ENCODE data around the gene BAZ1A.
"Not testable (repeated sequence)": the region's sequence is repeated elsewhere in the genome, so short reads cannot be mapped to it uniquely, and the experiment has no call there.

BAZ1A gene

GRCh38 chr14:34780646-34781045, 94.5 kb downstream of the BAZ1A start:
- no peak for DNase-seq

DNA sequence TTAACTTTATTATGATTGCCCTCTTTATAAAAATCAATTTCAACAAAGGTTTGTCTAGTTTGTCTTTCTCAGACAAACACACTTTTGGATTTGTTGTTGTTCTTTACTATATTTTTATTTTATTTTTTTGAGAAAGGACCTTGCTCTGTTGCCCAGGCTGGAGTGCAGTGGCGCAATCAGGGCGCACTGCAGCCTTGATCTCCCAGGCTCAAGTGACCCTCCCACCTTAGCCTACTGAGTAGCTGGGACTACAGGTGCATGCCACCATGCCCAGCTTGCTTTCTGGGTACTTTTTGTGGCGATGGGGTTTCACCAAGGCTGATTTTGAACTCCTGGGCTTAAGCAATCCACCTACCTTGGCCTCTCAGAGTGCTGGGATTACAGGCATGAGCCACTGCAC, 96.4 kb downstream of the BAZ1A start:
- no peak for DNase-seq

- DNase-seq = no peak
Measured at GRCh38 chr14:34776611-34777010, 98.5 kb downstream of the BAZ1A start.

- DNase-seq = no peak
Measured at GRCh38 chr14:34775922-34776321, 99.2 kb downstream of the BAZ1A start.

DNA sequence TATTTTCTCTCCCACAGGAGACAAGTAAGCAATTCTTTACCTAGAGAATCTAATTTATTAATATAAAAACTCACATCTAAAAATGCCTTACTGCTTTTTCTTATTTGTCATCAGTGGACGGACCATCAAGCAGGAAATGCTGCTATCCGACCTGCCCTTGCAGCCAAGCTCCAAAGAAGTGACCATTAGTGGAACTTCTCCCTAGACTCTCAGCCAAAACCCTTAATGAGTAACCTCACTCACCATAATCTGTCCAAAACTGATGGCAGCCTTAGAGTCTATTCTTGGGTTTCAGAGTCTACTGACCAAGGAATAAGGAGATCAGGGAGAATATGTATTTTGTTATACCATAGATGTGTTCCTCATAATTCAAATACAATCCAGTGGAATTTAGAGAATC, 99.8 kb downstream of the BAZ1A start:
- no peak for DNase-seq

DNA sequence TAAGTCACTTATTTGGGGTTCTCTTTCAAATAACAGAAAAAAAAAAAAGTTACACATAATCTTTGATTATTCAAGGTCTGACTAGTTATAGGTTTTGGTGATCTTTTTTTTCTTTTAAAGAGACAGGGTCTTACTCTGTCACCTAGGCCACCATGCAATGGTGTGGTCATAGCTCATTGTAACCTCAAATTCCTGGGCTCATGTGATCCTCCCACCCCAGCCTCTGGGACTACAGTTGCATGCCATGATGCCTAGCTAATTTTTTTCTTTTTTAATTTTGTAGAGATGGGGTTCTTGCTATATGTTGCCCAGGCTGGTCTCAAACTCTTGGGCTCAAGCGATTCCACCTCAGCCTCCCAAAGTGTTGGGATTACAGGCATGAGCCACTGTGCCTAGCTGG, 104.3 kb downstream of the BAZ1A start:
- no peak for DNase-seq

GRCh38 chr14:34766606-34767005, 108.6 kb downstream of the BAZ1A start:
- no peak for DNase-seq

GRCh38 chr14:34766060-34766459, 109.1 kb downstream of the BAZ1A start:
- DNase-seq = no peak

GRCh38 chr14:34755215-34755614, 119.9 kb downstream of the BAZ1A start:
- DNase-seq = no peak

GRCh38 chr14:34754687-34755086, 120.5 kb downstream of the BAZ1A start:
- DNase-seq = no peak

- DNase-seq = no peak
Measured at GRCh38 chr14:34750670-34751069, 124.5 kb downstream of the BAZ1A start.

GRCh38 chr14:34750233-34750632, 124.9 kb downstream of the BAZ1A start:
- DNase-seq = no peak

DNA sequence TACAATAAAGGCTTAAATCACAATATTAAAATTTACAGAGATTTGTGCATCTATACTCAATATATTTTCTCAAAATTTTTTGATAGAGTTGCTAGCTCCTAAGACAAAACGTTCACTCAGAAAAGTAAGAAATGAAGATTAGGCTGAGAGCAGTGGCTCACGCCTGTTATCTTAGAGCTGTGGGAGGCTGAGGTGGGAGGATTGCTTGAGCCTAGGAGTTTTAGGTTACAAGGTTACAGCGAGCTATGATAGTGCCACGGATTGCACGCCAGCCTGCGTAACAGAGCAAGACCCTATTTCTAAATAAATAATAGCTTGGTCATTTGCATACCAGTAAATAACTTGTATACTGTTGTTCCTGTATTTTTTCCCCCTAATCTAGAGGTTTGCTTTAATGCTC, 125.8 kb downstream of the BAZ1A start:
- no peak for DNase-seq

DNA sequence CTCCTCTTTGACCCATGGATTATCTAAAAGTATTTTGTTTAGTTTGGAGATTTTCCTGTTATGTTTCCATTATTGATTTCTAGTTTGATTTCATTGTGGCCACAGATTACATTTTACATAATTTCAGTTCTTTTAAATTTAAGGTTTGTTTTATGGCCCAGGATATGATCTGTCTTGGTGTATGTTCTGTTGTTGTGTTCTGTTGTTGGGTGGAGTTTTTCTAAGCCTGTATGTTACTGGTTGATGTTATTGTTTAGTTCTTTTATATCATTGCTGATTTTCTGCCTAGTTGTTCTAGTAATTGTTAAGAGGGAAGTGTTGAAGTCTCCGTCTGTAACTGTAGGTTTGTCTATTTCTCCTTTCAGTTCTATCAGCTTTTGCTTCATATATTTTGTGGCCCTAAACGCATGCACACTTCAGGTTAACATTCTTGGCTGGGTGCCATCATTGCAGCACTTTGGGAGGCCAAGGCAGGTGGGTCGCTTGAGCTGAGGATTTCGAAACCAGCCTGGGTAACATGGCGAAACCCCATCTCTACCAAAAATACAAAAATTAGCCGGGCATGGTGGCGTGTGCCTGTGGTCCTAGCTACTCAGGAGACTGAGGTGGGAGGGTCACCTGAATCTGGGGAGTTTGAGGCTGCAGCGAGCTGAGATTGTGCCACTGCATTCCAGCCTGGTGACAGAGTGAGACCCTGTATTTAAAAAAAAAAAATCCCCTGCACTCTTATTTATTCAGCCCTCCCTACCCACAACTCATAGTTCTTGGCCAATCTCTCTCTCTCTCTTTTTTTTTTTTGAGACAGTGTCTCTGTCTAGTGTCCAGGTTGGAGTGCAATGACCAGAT, 132.7 kb downstream of the BAZ1A start:
- DNase-seq = no peak

- DNase-seq = no peak
Measured at GRCh38 chr14:34741840-34742239, 133.3 kb downstream of the BAZ1A start.

GRCh38 chr14:34740139-34740538, 135.0 kb downstream of the BAZ1A start:
- not testable (repeated sequence) for DNase-seq

- DNase-seq = not testable (repeated sequence)
Measured at GRCh38 chr14:34737079-34737478, 138.1 kb downstream of the BAZ1A start.

GRCh38 chr14:34733245-34733644, 141.9 kb downstream of the BAZ1A start:
- no peak for DNase-seq

- no peak for DNase-seq
Measured at GRCh38 chr14:34732802-34733201, 142.4 kb downstream of the BAZ1A start.

DNA sequence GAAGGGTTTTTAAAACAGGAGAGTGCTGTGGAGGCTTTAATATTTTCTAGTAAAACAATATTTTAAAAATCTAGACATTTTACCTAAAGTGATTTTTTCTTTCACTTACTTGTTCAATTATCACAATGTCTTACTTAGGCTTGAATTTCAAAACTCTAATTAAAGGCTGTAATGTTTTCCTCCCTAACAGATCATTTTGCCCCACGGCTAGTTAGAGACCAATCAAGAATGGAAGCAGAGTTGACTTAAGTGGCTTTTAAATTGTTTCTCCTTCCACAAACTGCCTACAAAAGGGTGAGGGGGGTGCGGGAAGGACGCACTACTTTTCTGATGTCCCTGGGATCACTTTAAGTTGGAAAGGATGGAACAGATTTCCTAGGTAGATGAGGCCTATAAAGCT, 151.3 kb downstream of the BAZ1A start:
- no peak for DNase-seq

DNA sequence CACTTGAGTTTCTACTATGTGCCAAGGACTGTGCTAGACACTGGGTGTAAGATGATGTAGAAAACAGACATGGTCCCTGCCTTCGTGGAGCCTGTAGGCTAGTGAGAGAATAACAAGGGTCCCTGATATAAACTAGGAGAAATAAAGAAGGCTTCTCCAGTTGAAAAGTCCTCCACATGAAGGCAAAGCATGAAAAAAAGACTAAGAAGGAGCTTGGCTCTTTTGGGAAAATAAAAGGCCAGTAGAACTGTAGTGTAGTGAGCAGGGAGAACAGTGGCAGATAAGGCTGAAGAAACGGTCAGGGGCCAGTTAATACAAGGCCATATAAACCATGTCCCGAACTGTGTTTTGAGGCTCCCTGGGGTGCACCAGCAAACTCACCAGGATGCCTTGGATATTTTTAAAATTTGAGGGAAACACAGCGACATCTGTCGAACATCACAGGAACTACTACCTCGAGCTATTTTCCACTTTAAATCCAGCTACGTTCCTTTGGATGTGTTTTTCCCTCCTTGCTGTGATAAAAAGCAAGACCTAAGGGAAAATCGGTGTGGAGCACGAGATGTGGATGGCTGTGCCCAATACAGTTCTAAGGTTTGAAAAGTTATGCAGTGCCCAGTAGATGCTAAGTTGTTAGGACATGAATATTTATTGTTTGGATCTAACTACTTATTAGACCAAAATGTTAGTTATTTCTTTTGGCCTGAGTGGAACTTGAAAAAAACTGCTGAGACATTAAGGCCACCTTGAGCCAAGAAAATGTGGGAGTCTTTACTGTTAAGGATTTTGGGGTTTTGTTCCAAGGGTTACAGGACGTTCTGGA, 152.2 kb downstream of the BAZ1A start:
- no peak for DNase-seq

GRCh38 chr14:34721129-34721528, 154.0 kb downstream of the BAZ1A start:
- DNase-seq = no peak

DNA sequence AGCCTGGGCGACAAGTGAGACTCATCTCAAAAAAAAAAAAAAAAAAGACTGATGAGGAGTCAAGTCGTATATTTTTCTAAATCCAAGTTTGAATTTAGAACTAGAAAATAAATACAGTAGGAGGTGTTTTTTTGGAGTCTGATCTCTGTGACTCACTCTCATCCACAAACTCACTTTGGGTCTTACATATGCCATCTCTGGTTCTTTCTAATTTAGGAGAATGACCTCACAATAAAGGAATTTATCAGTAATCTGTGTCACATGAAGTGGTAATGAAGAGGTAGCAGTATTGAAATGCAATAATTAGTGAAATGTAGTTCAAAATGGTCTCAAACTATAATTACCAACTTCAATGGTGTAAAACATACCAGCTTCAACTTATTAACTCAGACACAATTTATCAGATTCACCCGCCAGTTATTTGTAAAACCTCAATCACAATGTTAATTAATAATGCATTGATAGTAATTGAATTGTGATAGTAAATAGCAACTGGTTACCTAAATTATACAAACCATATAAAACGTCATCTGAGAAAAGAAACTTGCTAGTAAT, 156.3 kb downstream of the BAZ1A start:
- no peak for DNase-seq

Measured in activated gamma-delta T cell (primary cell).